ENCODE measurements around the gene CDC25A. TPM values are rescaled to one million over a fixed set of nuclear protein-coding genes. Genes with fewer than 3 reads are reported as not detected.

Gene CDC25A
- 0.21 TPM for total RNA-seq

DNA sequence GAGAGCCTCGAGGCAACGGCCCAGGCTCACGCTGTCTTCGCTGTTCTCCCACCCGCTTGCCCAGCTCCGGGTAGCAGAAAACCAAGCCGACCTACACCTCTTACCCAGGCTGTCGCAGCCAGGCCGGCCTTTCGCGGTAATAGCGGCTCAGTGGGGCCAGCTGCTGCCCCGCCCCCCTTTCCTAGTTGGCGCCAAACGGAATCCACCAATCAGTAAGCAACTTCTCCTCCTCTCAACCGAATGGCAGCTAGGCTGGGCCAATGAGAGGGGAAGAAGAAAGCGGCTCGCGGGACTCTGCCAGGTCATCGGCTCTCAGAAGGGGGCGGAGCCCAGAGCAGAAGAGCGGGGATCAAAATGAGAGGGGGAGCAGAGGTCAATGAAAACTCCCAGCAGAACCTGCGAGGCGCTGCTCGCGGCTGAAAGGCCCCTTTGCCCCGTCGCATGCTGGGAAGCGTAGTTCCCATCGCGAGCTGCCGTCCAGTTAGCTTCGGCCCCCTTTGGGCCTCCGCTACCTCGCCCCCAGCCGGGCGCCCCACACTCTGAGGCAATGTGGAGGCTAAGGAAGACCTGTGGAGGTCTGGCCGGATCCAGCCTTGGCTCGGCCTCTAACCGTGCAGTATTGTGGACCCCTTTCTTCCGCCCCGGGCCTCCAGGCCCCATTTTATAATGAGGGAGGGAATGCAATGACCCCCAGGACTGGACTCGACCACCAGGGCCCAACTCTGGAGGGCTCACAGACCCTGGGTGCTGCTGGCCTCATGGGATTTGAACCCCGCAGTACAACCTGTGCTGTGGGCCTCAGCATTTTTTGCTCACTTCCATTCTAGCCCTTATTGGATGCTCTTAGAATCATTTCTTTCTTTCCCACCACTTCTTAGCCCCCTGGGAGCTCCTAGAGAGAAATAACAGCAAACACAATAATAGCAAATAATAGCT is at the start of gene CDC25A:
CDC25A (minus strand) TSS at position 152 of the 936 bp plus-strand sequence. CDS start 470 bp downstream, outside the sequence.
- no peaks in the 10 kb centered on the region for H3K27me3 ChIP-seq (ENCODE audit: insufficient read depth, low read length)
- peak within 1 kb of the TSS; percentile 73 for H3K4me3 ChIP-seq (ENCODE audit: low read length)
- H3K4me1 ChIP-seq (ENCODE audit: insufficient read depth, low read length), result peaks cover 20% of the 10 kb centered on the region
- H3K9me3 ChIP-seq (ENCODE audit: low read depth, low read length), result no peaks in the 10 kb centered on the region

DNA sequence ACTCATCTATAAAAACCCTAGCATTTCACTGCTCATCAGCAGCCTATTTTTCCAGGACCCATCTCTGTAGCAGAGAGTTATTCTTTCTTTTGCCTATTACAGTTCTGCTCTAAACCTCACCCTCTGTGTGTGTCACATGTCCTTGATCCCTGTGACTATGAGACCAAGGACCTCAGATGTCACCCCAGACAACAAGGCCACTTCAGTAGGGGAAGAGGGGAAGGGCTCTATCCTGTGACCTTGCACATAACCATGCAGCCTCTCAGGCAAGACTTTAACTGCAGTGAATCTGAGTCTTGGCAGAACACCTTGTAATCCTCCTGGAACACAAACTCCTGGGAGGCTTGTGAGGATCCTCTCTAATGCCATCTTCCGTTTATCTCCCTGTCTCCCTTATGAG is 48.3 kb upstream of the CDC25A start:
- Histone ChIP-seq H3K4me3 (ENCODE audit: low read length) (no peak overlapping the region), H3K4me1 (ENCODE audit: insufficient read depth, low read length) (peaks cover 38% of the 10 kb centered on the region), H3K27me3 (ENCODE audit: insufficient read depth, low read length) (no peaks in the 10 kb centered on the region), H3K9me3 (ENCODE audit: low read depth, low read length) (no peaks in the 10 kb centered on the region)

DNA sequence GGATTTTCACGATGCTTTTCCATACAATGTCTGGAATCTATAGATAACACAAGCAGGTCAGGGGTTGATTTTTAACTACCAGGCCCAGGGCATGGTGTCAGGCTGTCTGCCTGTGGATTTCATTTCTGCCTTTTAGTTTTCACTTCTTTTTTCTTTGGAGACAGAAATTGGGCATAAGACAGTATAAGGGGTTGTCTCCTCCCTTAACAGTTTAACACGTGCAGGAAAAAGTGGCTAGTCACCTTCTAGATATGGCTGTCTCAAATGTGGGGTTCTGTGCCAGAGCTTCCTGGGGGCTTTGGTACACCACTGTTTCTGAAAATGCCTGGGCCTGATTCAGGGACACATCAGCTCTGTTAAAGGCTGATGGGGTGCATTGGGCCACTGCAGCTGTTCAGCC is 45.3 kb upstream of the CDC25A start:
- H3K4me1 ChIP-seq (ENCODE audit: insufficient read depth, low read length), result peaks cover 21% of the 10 kb centered on the region
- no peak overlapping the region for H3K4me3 ChIP-seq (ENCODE audit: low read length)
- H3K27me3 ChIP-seq (ENCODE audit: insufficient read depth, low read length), result no peaks in the 10 kb centered on the region
- H3K9me3 ChIP-seq (ENCODE audit: low read depth, low read length), result no peaks in the 10 kb centered on the region

DNA sequence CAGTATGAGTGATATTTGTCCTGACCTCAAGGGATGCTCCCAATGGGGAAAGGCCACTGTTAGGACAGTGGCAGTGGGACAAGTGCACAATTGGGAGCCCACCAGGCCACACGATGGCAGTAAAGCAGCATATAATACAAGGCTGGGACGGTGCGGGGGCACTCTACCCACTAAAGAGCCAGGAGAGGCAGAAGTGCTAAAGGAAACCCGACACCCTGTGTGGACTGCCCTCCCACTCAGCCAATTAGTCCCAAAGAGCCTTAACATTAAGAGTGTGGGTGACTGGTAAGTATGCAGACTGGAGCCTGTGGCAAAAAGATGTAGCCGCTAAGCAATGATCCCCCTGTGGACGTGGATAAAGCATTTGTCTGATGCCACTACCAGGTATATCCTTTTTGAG is 44.5 kb upstream of the CDC25A start:
- Histone ChIP-seq H3K27me3 (ENCODE audit: insufficient read depth, low read length) (no peaks in the 10 kb centered on the region), H3K9me3 (ENCODE audit: low read depth, low read length) (no peaks in the 10 kb centered on the region), H3K4me1 (ENCODE audit: insufficient read depth, low read length) (peaks cover 21% of the 10 kb centered on the region), H3K4me3 (ENCODE audit: low read length) (no peak overlapping the region)

DNA sequence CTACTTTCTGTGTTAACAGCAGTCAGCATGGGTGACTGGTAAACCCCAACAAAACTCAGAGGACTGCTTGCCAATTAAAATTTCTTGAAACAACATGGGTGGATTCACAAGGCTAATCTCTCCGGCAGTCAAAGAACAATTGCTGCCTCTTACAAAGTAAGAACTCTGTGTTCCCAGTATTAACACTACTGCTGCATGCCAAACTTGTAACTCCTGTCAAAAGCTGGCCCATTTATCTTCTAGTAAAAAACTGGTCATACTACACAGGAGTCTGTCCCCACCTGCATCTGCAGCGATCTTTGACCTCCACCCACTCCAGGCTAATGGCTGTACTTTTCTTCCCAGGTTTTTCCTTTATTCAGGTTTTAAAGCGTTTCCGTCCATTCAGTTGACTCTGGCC is 44.0 kb upstream of the CDC25A start:
- no peak overlapping the region for H3K4me3 ChIP-seq (ENCODE audit: low read length)
- no peaks in the 10 kb centered on the region for H3K27me3 ChIP-seq (ENCODE audit: insufficient read depth, low read length)
- H3K9me3 ChIP-seq (ENCODE audit: low read depth, low read length), result no peaks in the 10 kb centered on the region
- peaks cover 22% of the 10 kb centered on the region for H3K4me1 ChIP-seq (ENCODE audit: insufficient read depth, low read length)

DNA sequence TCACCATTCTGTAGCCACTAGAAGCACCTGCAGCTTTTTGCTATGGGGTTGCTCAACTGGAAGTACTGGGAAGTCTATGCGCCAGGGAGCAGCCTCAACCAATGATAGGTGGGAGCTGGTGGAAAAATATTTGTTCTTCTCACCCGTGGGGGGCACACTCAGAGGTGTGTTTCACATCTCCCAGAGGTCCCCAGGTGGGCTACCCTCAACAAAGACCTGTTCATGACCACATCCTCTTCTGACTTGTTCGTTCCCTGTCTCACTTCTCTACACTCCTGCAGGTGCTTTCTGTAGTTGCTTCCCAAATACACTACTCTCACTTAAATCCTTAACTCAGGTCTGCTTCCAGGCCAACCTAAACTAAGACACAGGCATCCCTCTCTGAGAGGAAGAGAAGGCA is 38.7 kb upstream of the CDC25A start:
- Histone ChIP-seq H3K4me1 (ENCODE audit: insufficient read depth, low read length) (peaks cover 54% of the 10 kb centered on the region), H3K9me3 (ENCODE audit: low read depth, low read length) (no peaks in the 10 kb centered on the region), H3K27me3 (ENCODE audit: insufficient read depth, low read length) (no peaks in the 10 kb centered on the region), H3K4me3 (ENCODE audit: low read length) (no peak overlapping the region)

DNA sequence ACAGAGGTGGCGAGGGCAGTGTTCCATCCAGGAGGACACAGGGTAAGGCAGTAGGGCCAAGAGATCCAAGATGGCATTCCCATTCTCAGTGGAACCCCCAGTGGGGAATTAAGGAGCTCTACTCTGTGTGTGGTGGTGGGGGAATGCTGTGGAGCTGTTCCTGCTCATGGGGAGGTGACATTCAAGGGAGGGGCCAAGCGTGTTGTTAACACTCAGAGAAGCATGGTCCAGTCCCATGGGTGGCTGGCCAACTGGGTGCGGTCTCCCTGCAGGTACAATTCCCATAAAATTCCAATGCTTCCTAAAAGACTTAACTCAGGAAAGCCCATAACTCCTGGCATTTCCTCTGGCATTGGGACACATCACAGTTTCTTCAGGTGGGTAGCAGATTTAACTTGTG is 37.4 kb upstream of the CDC25A start:
- H3K27me3 ChIP-seq (ENCODE audit: insufficient read depth, low read length), result no peaks in the 10 kb centered on the region
- H3K4me3 ChIP-seq (ENCODE audit: low read length), result no peak overlapping the region
- no peaks in the 10 kb centered on the region for H3K9me3 ChIP-seq (ENCODE audit: low read depth, low read length)
- H3K4me1 ChIP-seq (ENCODE audit: insufficient read depth, low read length), result peaks cover 68% of the 10 kb centered on the region

DNA sequence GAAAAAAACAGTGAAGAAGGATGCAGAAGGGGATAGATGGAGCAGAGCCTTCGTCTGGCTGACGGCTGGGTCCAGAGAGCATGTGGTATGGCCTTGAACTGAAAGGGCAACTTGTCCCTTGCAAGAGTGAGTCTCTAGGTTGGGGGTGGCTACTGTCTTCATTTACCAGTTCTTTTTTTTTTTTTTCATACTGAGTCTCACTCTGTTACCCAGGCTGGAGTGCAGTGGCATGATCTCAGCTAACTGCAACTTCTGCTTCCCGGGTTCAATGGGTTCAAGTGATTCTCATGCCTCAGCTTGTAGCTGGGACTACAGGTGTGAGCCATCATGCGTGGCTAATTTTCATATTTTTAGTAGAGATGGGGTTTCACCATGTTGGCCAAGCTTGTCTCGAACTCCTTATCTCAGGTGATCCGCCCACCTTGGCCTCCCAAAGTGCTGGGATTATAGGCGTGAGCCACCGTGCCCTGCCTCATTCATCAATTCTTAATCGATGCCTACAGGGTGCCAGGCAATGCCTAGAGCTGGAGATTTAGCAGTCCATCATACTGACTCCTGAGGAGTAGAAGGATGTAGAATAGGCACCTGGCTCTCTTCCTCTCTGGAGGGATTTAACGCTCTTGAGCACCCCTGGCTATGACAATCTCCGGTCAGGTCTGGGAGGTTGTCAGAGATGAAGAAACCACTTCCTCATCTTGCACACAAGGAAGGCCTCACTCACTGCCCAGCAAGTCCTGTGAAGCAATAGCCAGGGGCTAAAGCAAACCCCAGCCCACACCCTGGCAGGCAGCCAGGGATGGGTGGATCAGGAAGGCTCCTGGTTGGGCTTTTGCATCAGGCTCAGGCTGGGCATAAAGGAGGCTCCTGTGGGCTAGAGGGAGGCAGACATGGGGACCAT is 34.6 kb upstream of the CDC25A start, which contains the start of gene CAMP:
CAMP (plus strand) TSS at position 880 of the 898 bp plus-strand sequence; CDS start at position 897, 17 bp downstream.
- Histone ChIP-seq H3K4me1 (ENCODE audit: insufficient read depth, low read length) (peaks cover 79% of the 10 kb centered on the region), H3K9me3 (ENCODE audit: low read depth, low read length) (no peaks in the 10 kb centered on the region), H3K27me3 (ENCODE audit: insufficient read depth, low read length) (no peaks in the 10 kb centered on the region), H3K4me3 (ENCODE audit: low read length) (no peak within 1 kb of the TSS)

DNA sequence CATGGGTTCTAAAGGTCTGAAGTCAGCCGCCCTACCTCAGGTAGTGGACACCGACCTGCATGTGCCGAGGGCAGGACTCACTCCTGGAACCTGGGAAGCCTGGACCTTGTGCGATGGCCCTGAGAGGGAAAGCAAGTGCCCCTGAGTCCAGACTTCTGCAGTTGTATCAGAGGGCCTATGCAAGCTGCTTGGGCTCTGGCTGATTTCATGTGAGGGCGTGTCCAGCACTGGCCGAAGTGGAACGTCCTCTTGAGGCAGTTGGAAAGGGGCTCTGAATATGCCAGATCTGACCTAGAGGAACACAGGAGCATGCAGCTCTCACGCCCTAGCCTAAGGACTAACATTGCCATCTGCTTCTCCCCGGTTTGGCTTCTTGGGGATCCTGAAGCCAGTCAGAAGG is 32.5 kb upstream of the CDC25A start:
- Histone ChIP-seq H3K27me3 (ENCODE audit: insufficient read depth, low read length) (no peaks in the 10 kb centered on the region), H3K4me3 (ENCODE audit: low read length) (no peak overlapping the region), H3K4me1 (ENCODE audit: insufficient read depth, low read length) (peaks cover 70% of the 10 kb centered on the region), H3K9me3 (ENCODE audit: low read depth, low read length) (no peaks in the 10 kb centered on the region)

DNA sequence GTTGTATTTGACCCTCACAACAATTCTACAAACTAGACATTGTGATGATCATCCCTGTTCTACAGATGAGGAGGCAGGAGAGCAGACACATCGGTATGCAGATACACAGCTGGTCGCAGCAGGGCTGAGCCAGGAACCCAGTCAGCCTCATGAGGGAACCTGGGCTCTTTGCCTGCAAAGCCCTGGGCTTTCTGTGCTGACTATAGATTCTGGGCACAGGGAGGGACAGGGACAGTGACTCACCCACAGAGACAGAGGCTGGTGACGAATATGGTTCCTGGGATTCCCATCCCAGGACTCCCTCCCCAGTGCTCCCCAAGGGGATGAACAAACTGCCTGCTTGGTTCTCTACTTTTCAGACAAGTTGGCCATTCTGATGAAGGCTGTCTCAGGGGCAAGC is 31.3 kb upstream of the CDC25A start:
- Histone ChIP-seq H3K4me1 (ENCODE audit: insufficient read depth, low read length) (peaks cover 64% of the 10 kb centered on the region), H3K4me3 (ENCODE audit: low read length) (no peak overlapping the region), H3K9me3 (ENCODE audit: low read depth, low read length) (no peaks in the 10 kb centered on the region), H3K27me3 (ENCODE audit: insufficient read depth, low read length) (no peaks in the 10 kb centered on the region)

DNA sequence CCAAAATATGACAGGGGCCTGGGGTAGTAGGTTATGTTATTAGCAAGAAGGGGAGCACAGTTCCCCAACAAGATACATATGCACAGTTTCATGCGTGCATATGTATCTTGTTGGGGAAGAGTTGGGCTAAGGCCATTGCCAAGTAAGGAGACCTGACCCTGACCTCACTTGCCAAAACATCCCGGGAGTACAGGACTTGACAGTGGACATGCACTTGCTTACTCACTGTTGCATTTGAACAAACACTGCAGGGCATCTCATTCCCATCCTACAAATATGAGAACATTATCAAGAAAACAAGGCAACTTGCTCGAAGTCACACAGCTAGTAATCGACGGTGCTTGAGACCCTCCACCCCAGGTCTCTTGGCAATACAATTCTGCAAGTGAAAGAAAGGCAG is 30.3 kb upstream of the CDC25A start:
- Histone ChIP-seq H3K27me3 (ENCODE audit: insufficient read depth, low read length) (no peaks in the 10 kb centered on the region), H3K4me1 (ENCODE audit: insufficient read depth, low read length) (peaks cover 54% of the 10 kb centered on the region), H3K4me3 (ENCODE audit: low read length) (no peak overlapping the region), H3K9me3 (ENCODE audit: low read depth, low read length) (no peaks in the 10 kb centered on the region)

DNA sequence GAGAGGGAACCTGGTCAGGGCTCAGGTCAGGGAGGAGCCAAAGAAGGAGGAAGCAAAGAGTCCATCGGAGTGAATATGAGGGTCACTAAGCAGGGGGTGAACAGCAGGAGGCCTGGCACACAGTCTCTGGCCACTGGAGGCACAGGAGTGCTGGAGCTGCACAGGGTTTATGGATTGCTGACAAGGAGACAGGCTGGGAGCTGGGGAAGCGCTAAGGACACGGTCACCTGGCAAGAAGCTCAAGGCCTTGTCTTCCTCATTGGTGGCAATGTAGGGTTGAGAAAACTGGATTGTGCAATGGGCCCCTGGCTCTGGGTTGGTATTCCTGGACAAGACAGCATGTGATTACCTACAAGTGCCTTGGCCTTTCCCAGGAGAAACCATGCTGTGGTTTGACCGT is 29.2 kb upstream of the CDC25A start:
- H3K4me3 ChIP-seq (ENCODE audit: low read length), result no peak overlapping the region
- H3K27me3 ChIP-seq (ENCODE audit: insufficient read depth, low read length), result no peaks in the 10 kb centered on the region
- no peaks in the 10 kb centered on the region for H3K9me3 ChIP-seq (ENCODE audit: low read depth, low read length)
- peaks cover 43% of the 10 kb centered on the region for H3K4me1 ChIP-seq (ENCODE audit: insufficient read depth, low read length)

DNA sequence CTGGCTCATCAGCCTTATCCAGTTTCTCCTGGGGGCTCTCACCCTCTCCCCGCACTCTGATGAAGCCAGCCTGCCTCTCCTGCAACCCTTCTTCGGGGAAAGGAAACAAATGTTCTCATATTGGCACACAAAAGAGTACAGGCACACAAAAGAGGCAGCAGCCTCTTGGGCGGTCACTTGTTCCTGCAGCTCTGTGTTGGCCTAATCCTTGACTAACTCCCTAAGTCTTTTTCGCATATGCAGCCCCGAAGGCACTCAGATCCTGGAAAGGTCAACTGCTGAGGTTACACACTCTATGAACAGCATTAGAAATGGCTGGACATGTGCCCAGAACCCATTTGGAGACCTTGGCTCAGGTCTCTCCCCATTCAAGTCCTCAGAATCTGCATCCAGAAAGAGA is 27.7 kb upstream of the CDC25A start:
- Histone ChIP-seq H3K4me3 (ENCODE audit: low read length) (no peak overlapping the region), H3K9me3 (ENCODE audit: low read depth, low read length) (no peaks in the 10 kb centered on the region), H3K27me3 (ENCODE audit: insufficient read depth, low read length) (no peaks in the 10 kb centered on the region), H3K4me1 (ENCODE audit: insufficient read depth, low read length) (peaks cover 28% of the 10 kb centered on the region)

DNA sequence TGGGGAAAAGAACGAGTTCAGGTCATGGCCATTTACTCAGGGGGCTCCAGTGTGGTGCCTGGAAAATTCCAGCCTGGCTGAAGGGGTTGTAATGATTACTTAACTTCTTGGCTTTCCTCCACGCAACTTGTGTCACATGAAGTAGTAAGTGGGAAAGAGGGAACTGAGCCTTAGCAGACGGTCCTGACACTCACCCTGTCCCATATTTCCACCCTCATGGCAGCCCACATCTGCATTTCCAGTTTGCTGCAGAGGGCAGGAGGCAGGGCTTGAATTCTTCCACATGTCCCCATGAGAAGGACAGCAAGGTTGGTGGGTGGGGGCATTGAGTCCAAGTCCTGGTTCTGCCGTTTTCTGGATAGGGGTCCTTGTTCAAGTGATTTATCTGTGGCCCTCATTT is 27.2 kb upstream of the CDC25A start:
- H3K27me3 ChIP-seq (ENCODE audit: insufficient read depth, low read length), result no peaks in the 10 kb centered on the region
- H3K9me3 ChIP-seq (ENCODE audit: low read depth, low read length), result no peaks in the 10 kb centered on the region
- H3K4me3 ChIP-seq (ENCODE audit: low read length), result no peak overlapping the region
- peaks cover 24% of the 10 kb centered on the region for H3K4me1 ChIP-seq (ENCODE audit: insufficient read depth, low read length)

DNA sequence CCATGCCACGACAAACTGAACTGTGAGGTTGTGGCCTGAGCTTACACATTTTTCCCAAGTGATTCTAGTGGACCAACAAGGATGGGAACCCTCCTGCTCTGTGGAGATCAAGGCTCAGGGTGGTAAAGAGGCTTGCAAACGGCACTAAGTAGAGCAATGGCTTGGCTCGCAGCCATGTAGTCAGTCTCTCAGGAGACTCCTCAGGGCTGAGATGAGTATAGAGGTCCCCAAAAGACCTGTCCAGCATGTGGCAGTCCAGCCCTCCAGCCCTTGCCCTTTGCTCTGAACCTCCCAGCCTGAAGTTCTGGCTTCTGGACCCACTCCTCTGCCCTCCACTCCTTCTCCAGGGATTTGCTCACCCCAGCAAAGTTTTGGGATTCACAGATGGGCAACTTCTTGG is 26.8 kb upstream of the CDC25A start:
- peaks cover 24% of the 10 kb centered on the region for H3K4me1 ChIP-seq (ENCODE audit: insufficient read depth, low read length)
- no peaks in the 10 kb centered on the region for H3K9me3 ChIP-seq (ENCODE audit: low read depth, low read length)
- H3K4me3 ChIP-seq (ENCODE audit: low read length), result no peak overlapping the region
- H3K27me3 ChIP-seq (ENCODE audit: insufficient read depth, low read length), result no peaks in the 10 kb centered on the region
